Limb (tissue), 2 donors: ENCODE results near the gene SULT1A1.
"Not testable (repeated sequence)": the region's sequence is repeated elsewhere in the genome, so short reads cannot be mapped to it uniquely, and the experiment has no call there.

Experiments used
- DNase-seq, 2 donors: peaks; one replicate each; pipeline ENCODE4 v3.0.0-alpha.2; 2016; ENCODE audit errors: extremely low spot score in 2 of 2

Gene SULT1A1

DNA sequence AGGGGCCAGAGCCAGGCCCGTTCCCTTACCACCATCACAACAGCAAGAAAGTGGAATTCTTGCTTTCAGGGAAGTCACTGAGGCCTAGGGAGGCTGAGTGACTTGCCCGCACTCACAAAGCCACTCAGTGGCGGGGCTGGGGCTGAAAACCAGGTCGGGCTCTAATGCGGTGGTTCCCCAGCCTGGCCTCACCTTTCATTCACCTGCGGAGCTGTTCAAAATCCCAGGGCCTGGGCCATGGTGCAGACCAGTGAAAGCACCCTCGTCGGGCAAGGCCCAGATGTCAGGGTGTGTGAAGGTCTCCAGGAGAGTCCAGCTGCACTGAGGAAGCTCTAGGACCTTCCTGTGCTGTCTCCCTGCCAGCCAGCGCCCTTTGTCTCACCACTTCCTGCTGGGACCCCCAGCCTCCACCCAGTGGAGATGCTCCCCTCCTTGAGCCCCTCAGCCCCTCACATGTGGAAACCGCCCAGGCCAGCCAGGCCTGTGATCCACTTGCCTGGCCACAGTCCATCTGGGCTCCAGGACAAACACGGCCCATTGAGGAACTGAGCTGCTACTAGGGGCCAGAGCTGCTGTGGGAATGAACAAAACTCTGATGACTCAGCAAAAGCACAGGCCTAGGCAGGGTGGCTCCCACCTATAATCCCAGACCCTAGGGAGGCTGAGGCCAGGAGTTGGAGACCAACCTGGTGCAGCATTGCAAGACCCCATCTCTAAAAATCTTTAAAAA, 812 bp downstream of the SULT1A1 start:
- DNase-seq, result peak in 1 of 2 donors; percentile 9

DNA sequence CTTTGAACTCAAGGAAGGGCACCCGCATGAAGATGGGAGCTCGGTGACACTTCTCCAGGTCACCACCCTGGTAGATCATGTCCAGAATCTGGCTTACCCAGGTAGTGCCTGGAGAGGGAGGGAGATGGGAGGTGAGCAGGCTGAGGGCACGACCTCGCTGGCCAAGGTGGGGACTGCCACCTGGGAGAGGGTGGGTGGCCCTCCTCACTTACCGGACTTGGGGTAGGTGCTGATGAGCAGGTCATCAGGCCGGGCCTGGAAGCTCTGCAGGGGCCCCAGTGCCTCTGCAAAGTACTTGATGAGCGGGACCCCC, 1.4 kb downstream of the SULT1A1 start:
- DNase-seq, result not testable (repeated sequence)

DNA sequence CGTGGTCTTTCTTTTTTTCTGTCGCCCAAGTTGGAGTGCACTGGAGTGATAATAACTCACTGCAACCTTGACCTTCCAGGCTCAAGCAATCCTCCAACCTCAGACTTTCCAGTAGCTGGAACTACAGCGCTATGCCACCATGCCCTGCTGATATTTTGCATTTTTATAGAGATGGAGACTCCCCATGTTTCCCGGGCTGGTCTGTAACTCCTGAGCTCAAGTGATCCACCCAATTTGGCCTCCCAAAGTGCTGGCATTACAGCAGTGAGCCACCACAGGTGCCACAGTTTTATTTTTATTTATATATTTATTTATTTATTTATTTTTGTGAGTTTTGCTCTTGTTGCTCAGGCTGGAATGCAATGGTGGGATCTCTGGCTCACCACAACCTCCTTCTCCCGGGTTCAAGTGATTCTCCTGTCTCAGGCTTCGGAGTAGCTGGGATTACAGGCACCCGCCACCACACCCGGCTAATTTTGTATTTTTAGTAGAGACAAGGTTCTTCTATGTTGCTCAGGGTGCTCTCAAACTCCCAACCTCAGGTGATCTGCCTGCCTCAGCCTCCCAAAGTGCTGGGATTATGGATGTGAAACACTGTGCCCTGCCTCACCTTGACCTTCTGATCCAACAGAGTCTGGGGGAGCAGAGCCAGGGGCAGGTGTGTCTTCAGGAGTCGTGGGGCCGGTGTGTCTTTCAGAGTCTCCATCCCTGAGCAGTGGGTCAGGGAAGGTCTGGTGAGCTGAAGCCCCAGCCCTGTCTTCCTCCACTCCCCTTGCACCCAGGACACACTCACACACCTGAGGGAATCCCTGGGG, 2.0 kb downstream of the SULT1A1 start:
- not testable (repeated sequence) for DNase-seq

DNA sequence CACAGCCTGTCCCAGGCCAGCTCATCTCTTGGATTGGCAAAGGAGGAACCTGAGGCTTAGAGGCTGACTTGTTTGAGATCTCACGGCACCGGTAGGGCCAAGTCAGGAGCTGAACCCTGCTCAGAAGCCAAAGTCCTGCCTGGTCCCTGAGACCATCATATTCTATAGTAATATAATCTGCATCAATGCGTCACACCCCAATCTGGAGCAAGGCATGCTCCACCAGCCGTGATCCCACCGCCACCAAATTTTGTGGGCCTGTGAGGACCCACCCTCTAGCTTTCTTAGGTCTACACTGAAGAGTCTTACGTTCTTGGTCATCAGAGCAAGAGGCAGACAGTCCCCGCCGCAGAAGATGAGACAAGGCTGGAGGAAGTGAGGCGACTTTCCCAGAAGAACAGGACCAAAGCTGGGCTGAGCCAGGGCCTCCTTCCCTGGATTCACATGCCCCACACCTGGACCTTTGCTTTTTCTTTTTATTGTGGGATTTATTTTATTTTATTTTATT, 2.7 kb downstream of the SULT1A1 start:
- DNase-seq, result no peak

DNA sequence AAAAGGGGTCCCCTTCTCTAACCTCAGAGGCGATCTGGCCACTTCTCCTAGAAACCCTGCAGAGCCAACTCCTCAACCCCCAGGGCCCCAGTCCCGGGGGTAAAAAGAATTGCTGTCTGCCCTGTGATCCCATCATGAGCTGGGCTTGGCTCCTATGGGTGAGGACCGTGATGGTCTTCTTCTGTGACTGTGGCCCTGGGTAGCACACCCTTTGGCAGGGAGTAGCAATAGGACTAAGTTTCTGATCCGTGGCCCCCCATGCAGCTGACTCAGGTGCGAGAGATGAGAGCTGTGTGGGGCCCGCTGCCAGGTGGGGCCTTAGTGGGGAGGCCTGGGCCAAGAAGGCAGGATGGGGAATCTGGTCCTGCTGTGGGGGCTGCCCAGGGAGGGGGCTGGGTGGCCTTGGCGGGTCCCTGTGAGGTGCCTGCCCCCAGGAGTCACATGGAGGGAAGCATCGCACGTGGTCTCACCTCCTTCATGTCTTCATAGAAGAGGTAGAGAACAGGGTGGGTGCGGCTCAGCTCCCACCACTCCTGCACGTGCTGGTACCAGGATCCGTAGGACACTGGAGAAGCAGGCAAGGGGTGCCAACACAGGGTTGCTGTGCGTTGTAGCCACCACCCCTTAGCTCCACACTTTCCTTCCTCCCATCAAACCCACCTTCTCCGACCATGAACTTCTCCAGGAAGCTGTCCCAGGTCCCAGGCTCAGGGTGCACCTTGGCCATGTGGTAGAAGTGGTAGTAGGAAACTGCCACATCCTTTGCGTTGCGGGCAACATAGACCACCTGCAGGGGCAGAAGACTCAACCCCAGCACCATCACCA, 3.3 kb downstream of the SULT1A1 start:
- DNase-seq, result peak in 1 of 2 donors; percentile 6

DNA sequence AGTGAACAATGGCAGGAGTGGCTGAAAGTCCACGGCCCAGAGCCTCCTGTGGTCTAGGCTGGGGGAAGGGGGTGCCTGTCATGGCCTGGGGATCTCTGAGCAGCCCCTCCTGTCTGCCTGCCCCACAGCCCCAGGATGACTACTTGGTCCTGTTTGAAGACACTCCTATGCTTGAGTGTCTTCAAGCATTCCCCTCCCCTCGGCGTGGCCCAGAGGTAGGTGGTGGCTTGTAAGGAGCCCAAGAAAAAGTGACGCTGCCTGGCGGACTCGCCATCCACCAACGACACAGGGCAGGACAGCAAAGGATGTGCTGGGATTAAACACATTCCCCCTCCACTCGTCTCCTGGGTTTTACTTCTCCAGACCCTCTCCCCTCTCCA, 5.7 kb downstream of the SULT1A1 start:
- DNase-seq, result no peak

DNA sequence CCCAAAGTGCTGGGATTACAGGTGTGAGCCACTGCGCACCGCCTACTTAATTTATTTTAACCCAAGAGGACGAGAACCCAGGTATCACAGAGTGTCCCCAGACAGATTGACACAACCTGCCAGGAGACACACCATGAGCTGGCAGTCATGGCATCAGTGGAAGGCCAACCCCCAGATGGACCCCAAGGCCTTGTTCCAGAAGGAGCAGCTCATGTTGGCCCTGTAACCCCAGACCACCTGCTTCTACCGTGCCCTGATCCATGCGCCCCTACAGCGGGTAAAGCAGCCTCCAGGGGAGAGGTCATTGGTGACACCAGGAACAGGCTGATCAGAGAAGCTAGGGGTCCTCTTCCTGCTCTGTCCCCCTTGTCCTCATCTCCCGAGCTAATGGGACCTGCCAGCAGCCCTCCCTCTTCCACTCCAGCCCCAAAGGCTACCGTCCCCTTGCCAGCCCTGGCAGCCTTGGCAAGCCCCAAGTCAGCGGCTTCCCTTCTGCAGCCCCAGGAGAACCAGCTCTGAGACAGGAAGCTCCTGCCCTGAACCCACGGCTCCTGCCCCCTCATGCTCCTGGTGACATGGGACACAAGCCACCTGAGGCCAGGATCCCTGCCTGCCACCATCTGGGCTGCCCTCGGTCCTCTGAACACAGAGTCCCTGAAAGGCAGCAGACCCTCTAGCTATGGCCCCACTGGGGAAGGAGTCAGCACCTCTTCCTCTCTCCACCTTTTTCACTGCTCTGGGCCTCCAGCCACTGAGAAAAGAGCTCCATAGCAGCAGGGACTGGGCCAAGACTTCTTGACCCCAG, 6.3 kb downstream of the SULT1A1 start:
- no peak for DNase-seq

DNA sequence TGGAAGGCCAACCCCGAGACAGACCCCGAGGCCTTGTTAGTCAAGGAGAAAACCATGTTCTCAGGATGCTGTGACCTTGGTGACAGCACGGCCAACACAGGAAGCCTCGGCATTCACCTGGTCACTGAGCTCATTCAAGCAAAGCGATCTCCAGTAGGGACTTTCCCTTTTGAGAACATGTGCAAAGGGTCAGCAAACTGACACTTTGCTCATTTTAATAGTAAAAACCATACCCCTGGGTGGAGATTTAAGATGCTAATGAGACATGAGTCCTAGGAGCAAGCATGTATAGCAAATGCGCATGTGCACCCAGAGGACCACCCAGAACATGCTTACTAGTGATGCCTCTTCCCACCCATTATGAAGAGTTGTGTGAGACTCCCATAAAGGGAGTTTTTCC, 7.3 kb downstream of the SULT1A1 start:
- no peak for DNase-seq

DNA sequence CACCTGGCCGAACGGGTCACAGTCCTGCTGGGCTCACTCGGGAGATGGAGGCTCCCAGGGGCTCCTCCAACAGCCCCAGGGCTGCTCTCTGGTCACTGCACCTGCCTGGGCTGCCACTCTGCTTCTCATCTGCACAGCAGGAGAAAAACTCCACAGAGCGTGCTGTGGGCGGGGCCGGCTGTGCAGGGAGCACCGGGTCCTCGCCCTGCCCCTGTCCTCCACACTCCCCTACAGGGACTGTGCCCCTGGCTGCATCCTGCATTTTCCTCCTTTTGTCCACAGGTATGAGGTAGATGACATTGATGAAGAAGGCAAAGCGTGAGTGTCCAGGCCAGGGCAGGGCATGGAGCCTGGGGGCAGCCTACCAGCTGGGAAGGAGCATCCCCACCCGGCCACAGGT, 7.8 kb downstream of the SULT1A1 start:
- DNase-seq, result not testable (repeated sequence)

DNA sequence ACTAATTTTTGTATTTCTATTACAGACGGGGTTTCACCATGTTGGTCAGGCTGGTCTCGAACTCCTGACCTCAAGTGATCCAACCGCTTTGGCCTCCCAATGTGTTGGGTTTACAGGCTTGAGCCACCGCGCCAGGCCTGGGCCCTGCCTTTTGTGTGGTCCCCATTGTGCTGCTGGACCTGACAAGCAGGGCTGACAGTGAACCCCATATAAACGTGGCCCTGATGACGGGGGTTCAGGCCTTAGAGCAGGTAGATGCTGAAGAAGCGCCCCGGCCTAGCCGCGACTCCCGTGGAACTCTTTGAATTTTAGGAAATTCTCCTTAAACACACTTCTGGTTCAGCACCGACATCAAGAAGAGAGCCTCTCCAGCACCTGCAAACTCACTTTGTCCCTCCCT, 8.3 kb downstream of the SULT1A1 start:
- not testable (repeated sequence) for DNase-seq

DNA sequence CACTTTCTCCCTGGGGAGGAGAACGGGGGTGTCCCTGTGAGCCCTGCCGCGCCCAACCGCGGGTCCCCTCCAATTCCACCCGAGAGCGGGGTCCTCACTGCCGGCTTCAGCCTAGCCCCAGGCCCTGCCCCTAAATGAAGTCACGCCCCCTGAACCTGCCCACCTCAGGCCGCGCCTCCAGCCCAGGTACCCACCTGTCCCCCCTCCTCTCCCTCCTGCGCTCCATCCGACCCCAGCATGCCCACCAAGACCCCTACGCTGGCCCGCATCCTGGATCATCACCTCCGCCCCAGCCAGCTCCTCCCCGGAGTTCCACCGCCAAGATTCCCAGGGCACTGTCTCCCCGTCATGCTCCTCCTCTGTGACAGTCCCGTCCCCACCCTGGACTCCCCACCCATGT, 8.9 kb downstream of the SULT1A1 start:
- not testable (repeated sequence) for DNase-seq

DNA sequence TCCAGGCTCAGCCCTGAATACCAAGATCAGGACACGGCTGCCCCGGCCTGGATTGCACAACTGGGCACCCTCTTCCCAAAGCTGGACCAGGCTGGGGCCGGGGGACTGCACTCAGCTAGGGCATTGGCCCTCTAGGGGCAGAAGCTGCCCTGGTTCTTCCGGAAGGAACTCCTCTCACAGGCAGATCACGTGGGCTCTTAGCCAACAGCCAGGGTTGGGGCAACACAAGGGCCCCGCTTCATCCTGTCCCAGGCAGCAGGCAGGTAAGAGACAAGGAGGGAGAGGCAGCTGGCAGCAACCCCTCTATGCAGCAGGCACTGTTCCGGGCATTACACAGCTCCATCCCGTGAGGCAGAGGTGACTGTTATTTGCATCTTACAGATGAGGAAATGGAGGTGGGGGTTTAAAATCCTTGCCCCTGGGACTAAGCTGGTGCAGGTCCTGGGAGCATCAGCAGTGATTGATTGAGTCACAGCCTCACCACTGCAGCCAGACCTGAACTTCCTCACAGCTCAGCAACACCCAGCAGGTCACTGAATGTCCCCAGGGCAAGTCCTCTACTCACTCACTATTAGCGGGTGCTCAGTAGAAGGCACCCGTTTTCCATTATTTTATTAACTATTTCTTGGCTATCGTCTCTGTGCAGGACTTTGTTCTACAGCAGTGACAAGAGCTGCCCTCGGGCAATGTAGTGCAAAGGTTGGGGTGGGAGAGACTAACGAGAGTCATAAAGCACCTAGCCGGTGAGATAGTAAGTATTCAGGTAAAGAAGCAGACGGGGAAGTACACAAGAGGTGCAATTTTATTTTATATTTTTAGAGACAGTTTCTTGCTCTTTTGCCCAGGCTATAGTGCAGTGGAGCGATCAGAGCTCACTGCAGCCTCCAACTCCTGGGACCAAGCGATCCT, 10.2 kb downstream of the SULT1A1 start:
- DNase-seq, result not testable (repeated sequence)

DNA sequence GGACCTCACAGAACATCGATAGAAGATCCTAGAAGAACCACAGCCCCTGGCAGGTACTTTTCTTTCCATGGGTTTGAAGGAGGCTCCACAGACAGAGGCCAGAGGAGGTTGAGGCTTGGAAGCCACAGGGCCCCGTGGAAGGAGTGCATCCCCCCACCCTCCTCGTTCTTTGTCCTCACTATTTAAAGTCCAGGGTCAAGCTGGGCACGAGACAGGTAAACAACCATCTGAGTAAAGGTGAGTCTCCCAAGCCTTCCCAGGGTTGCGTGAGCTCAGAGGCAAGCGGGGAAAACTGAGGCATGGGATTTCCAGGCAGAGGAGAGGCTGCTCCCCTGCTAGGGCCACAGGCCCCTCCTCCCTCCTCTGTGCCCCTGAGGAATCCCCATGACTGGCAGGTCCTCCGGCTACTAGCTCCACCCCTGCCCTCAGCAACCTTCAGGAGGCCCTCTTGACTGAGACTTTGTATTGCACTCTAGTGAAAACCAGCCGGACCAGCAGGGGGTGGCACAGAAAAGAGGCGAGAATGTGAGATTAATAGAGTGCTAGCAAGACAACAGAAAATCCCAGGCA, 12.1 kb downstream of the SULT1A1 start:
- DNase-seq, result no peak

DNA sequence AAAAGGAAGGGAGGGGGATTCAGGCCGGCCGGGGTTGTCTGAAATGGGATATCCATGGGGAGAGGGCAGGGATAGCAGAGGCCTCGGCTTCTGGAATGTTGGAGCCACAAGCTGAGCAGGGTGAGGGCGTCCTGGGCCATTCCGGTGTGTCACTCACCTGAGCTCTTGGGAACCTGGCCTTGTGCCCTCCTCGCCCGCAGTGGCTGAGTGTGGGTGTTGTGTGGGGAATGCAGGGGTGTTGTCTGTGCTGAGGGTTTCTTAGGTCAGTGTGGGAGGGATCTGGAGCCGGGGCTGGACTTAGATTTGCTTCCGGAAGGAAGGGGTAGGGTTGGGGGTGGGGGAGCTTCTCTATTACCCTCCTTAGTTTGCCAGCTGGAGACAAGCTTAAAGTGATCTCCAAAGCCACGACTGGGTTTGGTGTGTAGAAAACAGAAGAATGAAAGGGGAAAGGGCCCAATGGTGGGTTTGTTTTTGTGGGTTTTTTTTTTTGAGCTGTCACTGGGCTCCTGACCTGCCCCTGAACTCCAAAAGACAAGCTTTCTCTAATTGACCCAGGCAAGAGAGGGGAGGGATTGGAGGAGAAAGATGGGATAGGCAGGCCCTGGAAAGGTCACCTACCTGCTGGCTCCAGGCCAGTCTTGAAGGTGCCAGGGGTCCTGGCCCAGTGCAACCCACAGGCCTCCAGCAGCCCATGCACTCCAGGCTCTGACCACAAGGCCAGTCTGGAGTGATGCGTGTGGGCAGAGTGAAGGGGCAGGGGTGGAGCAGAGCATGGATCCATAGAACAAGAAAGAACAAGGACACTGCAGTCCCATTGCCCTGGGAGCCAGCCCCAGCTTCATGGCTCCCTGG, 12.8 kb downstream of the SULT1A1 start, which contains the start of gene SULT1A2:
Gene SULT1A2, minus strand, starts transcription at position 211 of the 852 bp plus-strand sequence. CDS start 1,120 bp downstream, outside the sequence.
- DNase-seq, result no peak

DNA sequence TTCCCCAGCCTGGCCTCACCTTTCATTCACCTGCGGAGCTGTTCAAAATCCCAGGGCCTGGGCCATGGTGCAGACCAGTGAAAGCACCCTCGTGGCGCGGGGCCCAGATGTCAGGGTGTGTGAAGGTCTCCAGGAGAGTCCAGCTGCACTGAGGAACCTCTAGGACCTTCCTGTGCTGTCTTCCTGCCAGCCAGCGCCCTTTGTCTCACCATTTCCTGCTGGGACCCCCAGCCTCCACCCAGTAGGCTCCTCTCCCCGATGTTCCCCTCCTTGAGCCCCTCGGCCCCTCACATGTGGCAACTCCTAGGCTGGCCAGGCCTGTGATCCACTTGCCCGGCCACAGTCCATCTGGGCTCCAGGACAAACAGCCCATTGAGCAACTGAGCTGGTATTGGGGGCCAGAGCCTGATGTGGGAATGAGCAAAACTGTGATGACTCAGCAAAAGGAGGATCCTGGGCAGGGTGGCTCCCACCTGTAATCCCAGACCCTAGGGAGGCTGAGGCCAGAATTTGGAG, 13.7 kb downstream of the SULT1A1 start:
- DNase-seq, result no peak

DNA sequence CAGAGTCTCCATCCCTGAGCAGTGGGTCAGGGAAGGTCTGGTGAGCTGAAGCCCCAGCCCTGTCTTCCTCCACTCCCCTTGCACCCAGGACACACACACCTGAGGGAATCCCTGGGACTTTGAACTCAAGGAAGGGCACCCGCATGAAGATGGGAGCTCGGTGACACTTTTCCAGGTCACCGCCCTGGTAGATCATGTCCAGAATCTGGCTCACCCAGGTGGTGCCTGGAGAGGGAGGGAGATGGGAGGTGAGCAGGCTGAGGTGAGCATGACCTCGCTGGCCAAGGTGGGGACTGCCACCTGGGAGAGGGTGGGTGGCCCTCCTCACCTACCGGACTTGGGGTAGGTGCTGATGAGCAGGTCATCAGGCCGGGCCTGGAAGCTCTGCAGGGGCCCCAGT, 14.4 kb downstream of the SULT1A1 start:
- DNase-seq, result not testable (repeated sequence)

DNA sequence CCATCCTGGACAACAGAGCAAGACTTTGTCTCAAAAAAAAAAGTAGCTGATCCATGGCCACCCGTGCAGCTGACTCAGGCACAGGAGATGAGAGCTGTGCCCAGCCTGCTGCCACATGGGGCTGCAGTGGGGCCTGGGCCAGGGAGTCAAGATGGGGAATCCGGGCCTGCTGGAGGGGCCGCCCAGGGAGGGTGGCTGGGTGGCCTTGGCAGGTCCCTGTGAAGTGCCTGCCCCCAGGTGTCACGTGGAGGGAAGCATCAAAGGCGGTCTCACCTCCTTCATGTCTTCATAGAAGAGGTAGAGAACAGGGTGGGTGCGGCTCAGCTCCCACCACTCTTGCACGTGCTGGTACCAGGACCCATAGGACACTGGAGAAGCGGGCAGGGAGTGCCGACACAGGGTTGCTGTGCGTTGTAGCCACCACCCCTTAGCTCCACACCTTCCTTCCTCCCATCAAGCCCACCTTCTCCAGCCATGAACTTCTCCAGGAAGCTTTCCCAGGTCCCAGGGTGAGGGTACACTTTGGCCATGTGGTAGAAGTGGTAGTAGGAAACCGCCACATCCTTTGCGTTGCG, 16.8 kb downstream of the SULT1A1 start:
- no peak for DNase-seq

DNA sequence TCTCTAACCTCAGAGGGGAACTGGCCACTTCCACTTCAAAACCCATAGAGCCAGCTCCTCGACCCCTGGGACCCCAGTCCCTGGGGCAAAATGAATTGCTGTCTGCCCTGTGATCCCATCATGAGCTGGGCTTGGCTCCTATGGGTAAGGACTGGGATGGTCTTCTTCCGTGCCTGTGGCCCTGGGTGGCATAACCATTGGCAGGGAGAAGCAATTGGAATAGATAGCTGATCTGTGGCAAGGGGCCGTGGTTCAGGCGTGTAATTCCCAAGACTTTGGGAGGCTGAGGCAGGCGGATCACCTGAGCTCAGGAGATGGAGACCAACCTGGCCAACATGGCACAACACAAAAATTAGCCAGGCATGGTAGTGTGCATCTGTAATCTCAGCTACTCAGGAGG, 17.3 kb downstream of the SULT1A1 start:
- no peak for DNase-seq
